ENCODE measurements around the gene TRMT44.
"Not testable (repeated sequence)": the region's sequence is repeated elsewhere in the genome, so short reads cannot be mapped to it uniquely, and the experiment has no call there.

The TRMT44 gene

DNA sequence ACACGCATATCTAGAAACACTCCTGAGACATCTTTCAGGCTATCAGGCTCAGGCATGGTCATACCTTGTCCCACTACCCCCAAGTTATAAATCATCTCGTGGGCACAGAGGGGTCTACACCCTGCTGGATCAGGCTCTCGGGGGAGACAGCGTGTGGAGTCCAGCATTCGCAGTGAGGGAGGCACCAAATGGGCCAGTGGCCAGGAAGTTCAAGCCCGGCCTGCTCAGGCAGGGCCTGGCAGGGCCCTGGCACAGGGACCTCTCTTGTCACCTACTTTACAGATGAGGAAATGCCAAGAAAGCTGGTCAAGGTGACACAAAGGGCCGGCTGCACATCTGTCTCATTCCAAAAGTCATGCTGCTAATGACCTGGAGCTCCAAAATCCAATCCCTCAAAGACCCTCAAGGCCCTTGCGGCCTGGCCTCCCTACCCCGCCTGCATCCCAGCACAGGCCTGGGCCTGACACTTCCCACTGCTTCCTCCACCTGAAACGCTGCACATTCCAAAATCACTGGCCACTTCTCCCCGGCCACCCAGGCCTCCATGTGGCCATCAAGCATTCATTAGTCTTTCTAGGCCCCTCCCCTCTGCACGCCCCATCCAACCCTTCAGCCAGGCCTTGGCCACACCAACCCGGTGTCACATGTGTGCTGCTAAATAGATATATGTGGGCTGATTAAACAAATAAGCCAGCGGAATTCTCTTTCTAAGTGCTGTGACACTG is 35.6 kb upstream of the TRMT44 start:
- intact Hi-C loops (cut with DNase I), result loop anchor here (5.0 to 10.0 kb wide), 2 partner anchors 83 to 220 kb away; no protein-coding TSS in a partner anchor
- peak in 3 of 10 donors; percentile 43 to 64 (median 63) for DNase-seq

DNA sequence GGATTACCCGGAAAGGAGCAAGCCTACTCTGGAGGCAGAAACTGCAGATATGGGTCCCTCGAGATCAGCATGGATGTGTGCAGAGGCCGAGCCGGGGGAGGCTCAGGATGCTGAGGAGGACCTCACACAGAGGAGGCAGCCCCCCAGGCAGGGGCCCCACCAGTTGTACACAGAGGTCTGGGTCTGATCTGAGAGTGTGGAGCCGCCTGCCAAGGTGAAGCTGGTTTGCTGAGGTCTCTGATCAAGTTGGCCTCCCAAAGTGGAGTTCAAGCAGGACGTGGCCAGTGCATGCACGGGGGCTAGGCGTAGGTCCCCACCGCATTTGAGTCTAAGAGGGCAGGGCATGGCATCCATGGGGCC is 35.1 kb upstream of the TRMT44 start:
- peak in 3 of 10 donors; percentile 39 to 65 (median 62) for DNase-seq
- intact Hi-C loops (cut with DNase I), result loop anchor here (10.0 kb wide), 1 partner anchor 221 kb away; no protein-coding TSS in a partner anchor

DNA sequence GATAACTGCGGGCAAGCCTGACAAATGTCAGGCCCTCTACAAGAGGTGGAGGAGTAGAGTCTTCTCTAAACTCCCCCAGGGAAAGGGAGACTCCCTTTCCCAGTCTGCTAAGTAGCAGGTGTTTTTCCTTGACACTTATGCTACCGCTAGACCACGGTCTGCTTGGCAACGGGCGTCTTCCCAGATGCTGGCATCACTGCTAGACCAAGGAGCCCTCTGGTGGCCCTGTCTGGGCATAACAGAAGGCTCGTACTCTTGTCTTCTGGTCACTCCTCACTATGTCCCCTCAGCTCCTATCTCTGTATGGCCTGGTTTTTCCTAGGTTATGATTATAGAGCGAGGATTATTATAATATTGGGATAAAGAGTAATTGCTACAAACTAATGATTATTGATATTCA is 33.7 kb upstream of the TRMT44 start:
- intact Hi-C loops (cut with DNase I), result loop anchor here (10.0 kb wide), 1 partner anchor 222 kb away; no protein-coding TSS in a partner anchor
- DNase-seq, result peak; percentile 45 to 96 (median 80)

GRCh38 chr4:8407316-8407715 is 33.3 kb upstream of the TRMT44 start:
- DNase-seq, result peak in 3 of 10 donors; percentile 25 to 46 (median 43)
- intact Hi-C loops (cut with DNase I), result loop anchor here (10.0 kb wide), 1 partner anchor 223 kb away; no protein-coding TSS in a partner anchor

GRCh38 chr4:8407756-8408155 is 32.8 kb upstream of the TRMT44 start:
- peak in 3 of 10 donors; percentile 25 to 67 (median 52) for DNase-seq
- intact Hi-C loops (cut with DNase I), result loop anchor here (10.0 kb wide), 1 partner anchor 223 kb away; no protein-coding TSS in a partner anchor

DNA sequence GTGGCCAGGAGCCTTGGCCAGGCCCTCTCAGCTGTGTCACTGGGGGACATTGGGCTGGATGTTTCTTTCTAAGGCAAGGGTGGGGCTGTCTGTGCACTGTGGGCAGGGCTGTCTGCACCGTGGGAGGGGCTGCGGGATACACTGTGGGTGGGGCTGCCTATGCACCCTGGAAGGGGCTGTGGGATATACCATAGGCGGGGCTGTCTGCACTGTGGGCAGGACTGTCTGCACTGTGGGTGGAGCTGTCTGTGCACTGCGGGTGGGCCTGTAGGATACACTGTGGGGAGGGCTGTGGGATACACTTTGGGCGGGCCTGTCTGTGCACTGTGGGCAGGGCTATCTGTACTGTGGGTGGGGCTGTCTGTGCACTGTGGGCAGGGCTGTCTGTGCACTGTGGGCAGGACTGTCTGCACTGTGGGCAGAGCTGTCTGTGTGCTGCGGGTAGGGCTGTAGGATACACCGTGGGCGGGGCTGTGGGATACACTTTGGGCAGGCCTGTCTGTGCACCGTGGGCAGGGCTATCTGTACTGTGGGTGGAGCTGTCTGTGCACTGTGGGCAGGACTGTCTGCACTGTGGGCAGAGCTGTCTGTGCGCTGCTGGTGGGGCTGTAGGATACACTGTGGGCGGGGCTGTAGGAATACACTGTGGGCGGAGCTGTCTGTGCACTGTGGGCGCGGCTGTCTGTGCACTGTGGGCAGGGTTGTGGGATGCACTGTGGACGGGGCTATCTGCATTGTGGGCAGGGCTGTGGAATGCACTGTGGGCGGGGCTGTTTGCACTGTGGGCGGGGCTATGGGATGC is 31.1 kb upstream of the TRMT44 start:
- intact Hi-C loops (cut with DNase I), result loop anchor here (10.0 kb wide), 1 partner anchor 225 kb away; no protein-coding TSS in a partner anchor
- peak in 2 of 10 donors; percentile 67 to 73 for DNase-seq

- intact Hi-C loops (cut with DNase I), result no loop called here
- DNase-seq, result peak in 5 of 10 donors; percentile 50 to 89 (median 82)
Measured at GRCh38 chr4:8410066-8410625, 30.4 kb upstream of the TRMT44 start.

DNA sequence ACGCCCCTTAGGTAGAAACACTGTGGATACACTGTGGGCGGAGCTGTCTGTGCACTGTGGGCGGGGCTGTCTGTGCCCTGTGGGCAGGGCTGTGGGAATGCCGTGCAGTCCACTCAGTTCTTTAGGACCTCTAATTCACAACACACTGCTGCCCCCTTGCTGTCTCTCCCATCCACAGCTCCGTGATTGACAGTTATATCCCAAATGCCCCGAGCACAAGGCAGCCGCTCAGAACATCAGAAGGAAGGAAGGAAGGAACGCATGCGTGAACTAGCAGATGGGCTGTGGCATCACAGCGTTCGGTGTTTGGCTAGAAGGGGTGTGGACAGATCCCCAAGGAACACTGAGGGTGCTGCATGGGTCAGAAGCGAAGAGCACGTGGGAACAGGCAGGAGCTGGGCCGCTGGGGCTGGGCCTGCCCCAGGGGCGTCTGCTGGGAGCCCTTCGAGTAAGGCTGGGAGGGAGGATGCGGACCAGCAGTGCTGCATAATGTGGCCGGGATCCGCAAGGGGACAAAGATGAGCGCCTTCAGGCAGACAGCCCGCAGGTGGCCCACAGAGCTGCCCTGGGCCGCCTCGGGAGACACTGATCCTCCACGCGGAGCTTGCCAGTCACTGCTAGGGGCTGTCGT is 29.8 kb upstream of the TRMT44 start:
- DNase-seq, result peak in 3 of 10 donors; percentile 41 to 88 (median 80)
- intact Hi-C loops (cut with DNase I), result no loop called here

DNA sequence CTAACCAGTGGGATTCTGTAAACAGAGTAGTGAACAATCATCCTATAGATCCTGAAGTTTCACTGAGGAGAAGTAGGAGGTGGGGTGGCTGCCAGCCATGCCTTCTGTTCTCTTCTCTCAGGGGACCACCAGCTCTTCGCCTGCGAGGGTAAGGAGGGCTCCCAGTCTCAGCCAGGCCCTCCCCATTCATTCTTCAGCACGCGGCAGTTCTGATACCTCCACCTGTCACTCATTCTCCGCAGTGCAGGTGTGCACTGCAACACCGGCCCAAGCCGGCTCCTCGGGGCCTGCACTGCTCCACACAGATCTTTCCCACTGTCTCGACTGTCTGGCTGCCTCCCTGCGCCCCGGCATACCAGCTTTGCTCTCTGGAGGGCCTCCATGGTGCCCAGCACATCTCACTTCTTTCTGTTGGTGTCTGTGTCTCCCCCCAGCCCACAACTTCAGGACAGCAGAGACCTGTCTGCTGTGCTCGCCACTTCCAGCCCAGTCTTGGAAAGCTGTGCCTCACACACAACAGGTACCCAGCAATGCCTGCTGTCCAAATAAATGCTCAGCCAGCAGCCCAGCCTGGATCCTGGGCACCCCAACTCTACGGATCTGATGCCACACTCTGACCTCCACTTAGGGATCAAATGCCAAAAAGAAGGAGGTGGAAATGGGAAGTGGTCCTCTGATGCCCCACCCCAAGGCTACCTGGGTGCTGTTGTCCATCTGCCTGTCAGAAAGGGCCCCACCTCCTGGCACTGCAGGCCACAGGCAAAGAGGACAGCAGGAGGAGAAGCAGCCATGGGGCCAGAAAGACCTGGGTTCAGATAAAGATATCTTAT is 29.0 kb upstream of the TRMT44 start:
- DNase-seq, result peak in 2 of 10 donors; percentile 58 to 80
- intact Hi-C loops (cut with DNase I), result no loop called here

DNA sequence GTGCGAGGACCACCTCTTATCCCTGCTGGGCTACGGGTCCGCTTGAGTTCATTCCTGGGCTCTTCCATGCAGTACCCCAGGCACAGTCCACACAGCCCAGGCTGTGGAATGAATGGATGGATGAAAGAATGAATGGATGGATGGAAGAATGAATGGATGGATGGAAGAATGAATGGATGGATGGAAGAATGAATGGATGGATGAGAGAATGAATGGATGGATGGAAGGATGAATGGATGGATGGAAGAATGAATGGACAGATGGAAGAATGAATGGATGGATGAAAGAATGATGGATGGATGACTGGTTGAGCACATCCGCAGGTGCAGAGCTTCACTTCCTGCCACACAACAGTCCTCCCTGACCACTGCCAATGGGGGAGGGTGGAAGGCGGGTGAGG is 28.3 kb upstream of the TRMT44 start:
- intact Hi-C loops (cut with DNase I), result no loop called here
- peak in 1 of 10 donors; percentile 7 for DNase-seq

- DNase-seq, result no peak
- intact Hi-C loops (cut with DNase I), result no loop called here
Measured at GRCh38 chr4:8414377-8414776, 26.2 kb upstream of the TRMT44 start.

GRCh38 chr4:8417071-8417614 is 23.4 kb upstream of the TRMT44 start:
- DNase-seq, result no peak
- intact Hi-C loops (cut with DNase I), result no loop called here

DNA sequence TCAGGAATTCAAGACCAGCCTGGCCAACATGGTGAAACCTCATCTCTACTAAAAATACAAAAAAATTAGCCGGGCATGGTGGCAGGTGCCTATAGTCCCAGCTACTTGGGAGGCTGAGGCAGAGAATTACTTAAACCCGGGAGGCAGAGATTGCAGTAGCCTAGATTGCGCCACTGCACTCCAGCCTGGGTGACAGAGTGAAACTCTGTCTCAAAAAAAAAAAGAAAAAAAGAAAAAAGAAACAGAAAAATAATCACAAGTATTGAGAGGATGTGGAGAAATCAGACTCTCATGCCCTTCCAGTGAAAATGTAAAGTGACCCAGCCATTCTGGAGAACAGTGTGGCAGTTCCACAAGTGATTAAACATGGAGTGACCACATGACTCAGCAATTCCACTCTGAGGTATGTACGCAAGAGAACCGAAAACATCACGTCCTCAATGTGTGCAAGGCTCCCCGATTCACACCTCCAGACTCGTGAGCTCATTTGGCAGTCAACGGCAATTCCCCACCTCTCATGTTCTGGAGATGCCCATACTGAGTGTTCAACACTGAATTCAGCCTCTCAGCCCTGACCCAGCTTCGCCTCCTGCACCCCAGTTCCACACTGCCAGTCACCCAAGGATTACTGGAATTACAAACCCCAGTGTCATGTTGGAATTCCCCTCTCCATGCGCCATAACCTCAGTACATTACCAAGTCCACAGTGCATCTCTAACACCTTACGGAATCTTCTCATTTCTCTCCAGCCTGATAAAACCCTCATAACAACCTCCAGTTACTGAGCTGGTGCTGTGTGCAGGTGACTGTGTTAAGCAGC is 21.1 kb upstream of the TRMT44 start:
- peak in 1 of 10 donors; percentile 76 for DNase-seq
- intact Hi-C loops (cut with DNase I), result no loop called here

DNA sequence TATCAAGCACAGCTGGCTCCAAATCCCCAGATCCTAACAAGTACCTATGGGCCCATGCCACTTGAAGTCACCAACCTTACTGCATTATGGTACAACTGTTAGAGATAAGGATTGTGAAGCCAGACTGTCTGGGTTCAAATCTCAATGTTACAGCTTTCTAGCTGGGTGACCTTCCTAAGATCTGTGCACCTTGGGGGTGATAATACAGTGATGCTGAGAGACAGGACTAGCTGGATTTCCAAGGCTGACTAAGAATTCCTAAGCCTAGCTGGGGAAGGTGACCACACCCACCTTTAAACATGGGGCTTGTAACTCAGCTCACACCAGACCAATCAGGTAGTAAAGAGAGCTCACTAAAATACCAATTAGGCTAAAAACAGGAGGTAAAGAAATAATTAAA is 20.4 kb upstream of the TRMT44 start:
- DNase-seq; intact Hi-C loops (cut with DNase I): not testable (repeated sequence)

DNA sequence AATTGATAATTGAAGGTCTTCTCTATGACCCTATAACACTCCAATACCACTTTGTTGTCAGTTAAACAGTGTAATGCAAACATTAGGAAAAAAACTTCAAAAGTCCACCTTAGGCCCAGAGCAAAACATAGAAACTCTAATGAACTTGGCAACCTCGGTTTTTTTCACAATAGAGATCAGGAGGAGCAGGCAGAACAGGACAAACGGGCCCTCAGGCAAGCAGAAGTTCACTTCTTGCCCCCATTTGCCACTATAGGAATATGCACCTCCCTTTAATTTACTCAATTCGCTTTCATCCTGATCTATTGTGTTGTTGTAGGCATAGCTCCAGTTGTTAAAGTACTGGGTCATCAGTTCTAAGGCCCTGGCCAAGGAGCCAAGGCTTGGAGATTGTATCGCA is 18.2 kb upstream of the TRMT44 start:
- DNase-seq, result no peak
- intact Hi-C loops (cut with DNase I), result no loop called here

DNA sequence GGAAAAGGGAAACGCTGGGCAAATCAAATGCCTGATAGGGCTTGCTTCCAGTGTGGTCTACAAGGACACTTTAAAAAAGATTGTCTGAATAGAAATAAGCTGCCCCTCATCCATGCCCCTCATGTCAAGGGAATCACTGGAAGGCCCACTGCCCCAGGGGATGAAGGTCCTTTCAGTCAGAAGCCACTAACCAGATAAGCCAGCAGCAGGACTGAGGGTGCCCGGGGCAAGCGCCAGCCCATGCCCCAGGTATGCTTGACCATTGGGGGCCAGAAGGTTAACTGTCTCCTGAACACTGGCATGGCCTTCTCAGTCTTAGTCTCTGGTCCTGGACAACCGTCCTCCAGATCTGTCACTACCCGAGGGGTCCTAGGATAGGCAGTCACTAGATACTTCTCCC is 17.8 kb upstream of the TRMT44 start:
- intact Hi-C loops (cut with DNase I), result no loop called here
- DNase-seq, result no peak

DNA sequence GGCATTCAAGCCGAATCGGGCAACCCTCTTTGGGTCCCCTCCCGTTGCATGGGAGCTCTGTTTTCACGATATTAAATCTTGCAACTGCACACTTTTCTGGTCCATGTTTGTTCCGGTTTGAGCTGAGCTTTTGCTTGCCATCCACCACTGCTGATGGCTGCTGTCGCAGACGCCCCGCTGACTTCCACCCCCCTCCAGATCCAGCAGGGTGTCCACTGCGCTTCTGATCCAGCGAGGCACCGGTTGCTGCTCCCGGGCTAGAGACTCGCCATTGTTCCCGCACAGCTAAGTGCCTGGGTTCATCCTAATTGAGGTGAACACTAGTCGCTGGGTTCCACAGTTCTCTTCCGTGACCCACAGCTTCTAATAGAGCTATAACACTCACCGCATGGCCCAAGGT is 13.3 kb upstream of the TRMT44 start:
- intact Hi-C loops (cut with DNase I), result no loop called here
- DNase-seq, result peak in 2 of 10 donors; percentile 60

- intact Hi-C loops (cut with DNase I), result loop anchor here (1.0 kb wide), 1 partner anchor 12 kb away; the partner anchor contains the start of genes ACOX3 and TRMT44
Measured at GRCh38 chr4:8427761-8428287, 12.8 kb upstream of the TRMT44 start.

More at GRCh38 chr4:8427761-8428287, 12.8 kb upstream of the TRMT44 start:
- peak in 1 of 10 donors; percentile 80 for DNase-seq

Data from posterior cingulate gyrus (tissue), 11 donors.